GM12801 (cell line): ENCODE measurements around the gene UGT1A7.

Source experiments
- TF ChIP-seq, protein P1 (sequence below): IDR thresholded peaks from one replicate; pipeline ENCODE4 v1.5.1; 2011; ENCODE audit warnings: control low read depth; ENCODE audit not compliant: insufficient read length; ENCODE audit errors: extremely low read depth

The UGT1A7 gene

GRCh38 chr2:233688341-233688740, 6.6 kb downstream of the UGT1A7 start:
- TF ChIP-seq, protein P1, sequence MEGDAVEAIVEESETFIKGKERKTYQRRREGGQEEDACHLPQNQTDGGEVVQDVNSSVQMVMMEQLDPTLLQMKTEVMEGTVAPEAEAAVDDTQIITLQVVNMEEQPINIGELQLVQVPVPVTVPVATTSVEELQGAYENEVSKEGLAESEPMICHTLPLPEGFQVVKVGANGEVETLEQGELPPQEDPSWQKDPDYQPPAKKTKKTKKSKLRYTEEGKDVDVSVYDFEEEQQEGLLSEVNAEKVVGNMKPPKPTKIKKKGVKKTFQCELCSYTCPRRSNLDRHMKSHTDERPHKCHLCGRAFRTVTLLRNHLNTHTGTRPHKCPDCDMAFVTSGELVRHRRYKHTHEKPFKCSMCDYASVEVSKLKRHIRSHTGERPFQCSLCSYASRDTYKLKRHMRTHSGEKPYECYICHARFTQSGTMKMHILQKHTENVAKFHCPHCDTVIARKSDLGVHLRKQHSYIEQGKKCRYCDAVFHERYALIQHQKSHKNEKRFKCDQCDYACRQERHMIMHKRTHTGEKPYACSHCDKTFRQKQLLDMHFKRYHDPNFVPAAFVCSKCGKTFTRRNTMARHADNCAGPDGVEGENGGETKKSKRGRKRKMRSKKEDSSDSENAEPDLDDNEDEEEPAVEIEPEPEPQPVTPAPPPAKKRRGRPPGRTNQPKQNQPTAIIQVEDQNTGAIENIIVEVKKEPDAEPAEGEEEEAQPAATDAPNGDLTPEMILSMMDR, result no peak

DNA sequence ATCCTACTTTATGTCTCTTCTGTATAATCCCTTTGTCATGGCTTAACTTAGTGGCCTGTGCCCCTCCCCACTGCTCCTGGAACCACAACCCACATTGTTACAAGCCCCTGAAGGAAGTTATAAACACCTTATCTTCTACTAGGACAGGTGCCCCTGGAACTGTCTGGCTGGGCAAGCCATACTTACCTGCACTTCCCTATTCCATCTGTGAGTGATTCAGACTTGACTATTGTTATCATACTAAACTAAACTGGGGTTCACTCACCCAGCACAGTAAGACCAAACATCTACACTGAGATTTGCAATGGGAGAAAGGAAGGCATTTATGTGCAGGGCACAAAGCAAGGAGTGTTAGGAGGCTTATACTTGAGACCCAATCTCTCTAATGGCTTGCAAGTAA, 7.3 kb downstream of the UGT1A7 start:
- TF ChIP-seq, protein P1, result no peak

DNA sequence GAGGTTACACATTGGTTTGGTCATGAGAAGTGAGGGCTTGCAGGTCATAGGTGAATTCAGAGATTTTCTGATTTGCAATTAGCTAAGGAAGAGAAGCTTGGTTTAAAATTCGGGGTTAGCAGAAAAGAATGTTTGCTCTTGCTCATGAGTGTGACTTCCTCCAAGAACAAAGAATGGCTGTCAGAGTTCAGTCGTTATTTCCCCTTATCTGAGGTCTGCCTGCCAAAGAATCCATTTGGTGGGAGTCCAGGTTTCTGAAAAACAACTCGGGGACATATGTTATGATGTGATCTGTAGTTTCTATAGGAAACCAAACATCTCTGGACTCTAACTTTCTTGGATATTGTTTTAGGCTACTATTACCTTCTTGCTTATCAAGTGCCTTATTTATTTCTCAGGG, 7.8 kb downstream of the UGT1A7 start:
- TF ChIP-seq, protein P1, result no peak

- TF ChIP-seq, protein P1, result no peak
Observed at GRCh38 chr2:233690444-233690843, 8.7 kb downstream of the UGT1A7 start.

DNA sequence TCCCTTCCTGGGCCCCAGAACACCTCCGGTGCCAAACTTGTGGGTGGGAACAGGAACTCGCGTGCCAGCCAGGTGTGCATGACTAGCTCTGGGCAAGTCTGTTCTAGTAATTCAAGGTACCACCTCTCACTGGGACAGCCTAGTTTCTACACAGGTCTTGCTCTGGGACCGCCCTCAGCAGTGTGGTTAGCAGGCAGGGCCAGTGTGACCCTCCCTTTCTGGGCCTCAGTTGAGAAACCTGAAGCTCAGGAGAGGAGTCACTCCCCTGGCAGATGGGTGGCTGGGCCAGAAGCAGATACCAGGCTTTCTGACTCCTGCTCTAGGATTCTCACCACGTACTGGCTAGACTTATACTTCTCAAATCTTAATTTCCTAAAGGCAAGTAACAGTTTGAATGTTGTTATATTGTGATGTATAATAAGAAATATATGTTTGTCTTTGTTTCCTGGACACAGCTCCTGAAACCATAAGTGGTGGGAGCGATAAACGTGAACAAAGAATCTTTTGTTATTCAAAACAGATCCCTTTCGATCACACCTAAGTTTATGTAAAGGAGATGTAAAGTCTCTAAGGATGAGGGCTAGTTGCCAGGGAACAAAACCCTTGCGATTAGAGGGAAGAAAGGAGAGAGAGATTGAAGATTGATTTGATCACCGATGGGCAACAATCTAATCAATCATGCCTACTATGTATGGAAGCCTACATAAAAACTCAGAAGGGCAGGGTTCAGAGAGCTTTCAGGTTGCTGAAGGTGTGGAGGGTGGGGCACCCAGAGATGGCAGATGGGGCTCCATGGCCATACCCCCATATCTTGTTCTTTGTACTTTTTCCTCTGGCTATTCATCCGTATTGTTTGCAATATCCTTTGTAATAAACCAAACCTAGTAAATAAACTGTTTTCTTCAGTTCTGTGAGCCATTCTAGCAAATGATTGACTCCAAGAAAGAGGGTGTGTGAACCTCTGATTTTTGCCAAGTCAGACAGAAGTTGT, 10.0 kb downstream of the UGT1A7 start:
- TF ChIP-seq, protein P1, result no peak

- TF ChIP-seq, protein P1, result no peak
Observed at GRCh38 chr2:233692648-233693047, 10.9 kb downstream of the UGT1A7 start, which contains the start of gene UGT1A6. UGT1A6 (plus strand) TSS chr2:233692890; CDS start chr2:233693005, 115 bp downstream.

DNA sequence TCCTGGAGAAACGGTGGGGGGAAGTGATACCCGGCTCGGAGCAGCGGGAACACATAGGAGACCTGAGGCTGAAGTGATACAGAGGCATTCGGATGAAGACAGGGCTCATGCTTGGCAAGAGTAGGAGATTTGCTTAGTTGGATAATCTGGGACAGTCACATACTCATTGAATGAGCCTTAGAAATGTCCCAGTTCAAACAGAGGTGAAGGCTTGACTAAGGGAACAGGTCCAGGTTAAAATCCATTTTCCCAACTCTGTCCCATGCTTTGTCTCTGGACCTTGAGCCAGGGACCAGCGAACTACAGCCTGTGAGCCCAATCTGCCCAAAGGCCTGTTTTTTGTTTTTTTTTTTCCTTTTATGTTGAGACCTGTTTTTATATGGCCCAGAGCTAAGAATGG, 12.3 kb downstream of the UGT1A7 start:
- TF ChIP-seq, protein P1, result no peak
